HepG2 (cell line): Measurements from ENCODE around the gene TFPI. TPM values are rescaled to one million over a fixed set of nuclear protein-coding genes. Genes with fewer than 3 reads are reported as not detected.

Experiments used
- BORCS8-MEF2B ChIP-seq: sonication (generic); formaldehyde crosslinking; IDR thresholded peaks from 2 replicates; pipeline ENCODE4 v1.8.0; 2022; ENCODE audit warnings: mild to moderate bottlenecking, missing genetic modification reagents
- BRCA1 ChIP-seq: sonication (generic); formaldehyde crosslinking; IDR thresholded peaks from 2 replicates; pipeline ENCODE4 v1.4.0; 2020; ENCODE audit warnings: missing genetic modification reagents
- CBX1 ChIP-seq: IDR thresholded peaks from one replicate; pipeline ENCODE4 v1.6.1; 2016; ENCODE audit warnings: antibody characterized with exemption, low read depth
- EHMT2 ChIP-seq: fragments of 200-600 bp; sonication (generic); IDR thresholded peaks from 2 replicates; pipeline ENCODE4 v1.7.0; 2017; ENCODE audit warnings: antibody characterized with exemption, low read depth, low read length, borderline replicate concordance
- FOSL2 ChIP-seq: sonication (generic); formaldehyde crosslinking; IDR thresholded peaks from 2 replicates; pipeline ENCODE4 v1.4.0; 2020; ENCODE audit warnings: missing genetic modification reagents
- GATAD1 ChIP-seq: IDR thresholded peaks from 2 replicates; pipeline ENCODE4 v1.6.1; 2016; ENCODE audit warnings: missing genetic modification reagents, missing compliant biosample characterization
- GLI4 ChIP-seq: sonication (generic); formaldehyde crosslinking; IDR thresholded peaks from 2 replicates; pipeline ENCODE4 v1.5.1; 2020; ENCODE audit warnings: missing genetic modification reagents, mild to moderate bottlenecking, moderate library complexity, borderline replicate concordance
- HOXA3 ChIP-seq: sonication (generic); formaldehyde crosslinking; IDR thresholded peaks from 2 replicates; pipeline ENCODE4 v1.5.0; 2020; ENCODE audit warnings: missing genetic modification reagents
- JUND ChIP-seq: sonication (generic); formaldehyde crosslinking; IDR thresholded peaks from 2 replicates; pipeline ENCODE4 v1.8.0; 2022; ENCODE audit warnings: mild to moderate bottlenecking, missing genetic modification reagents
- KDM5A ChIP-seq: fragments of 200-600 bp; sonication (generic); IDR thresholded peaks from 2 replicates; pipeline ENCODE4 v1.7.0; 2018; ENCODE audit warnings: antibody characterized with exemption, mild to moderate bottlenecking, low read length, borderline replicate concordance
- MAX ChIP-seq: IDR thresholded peaks from 2 replicates; pipeline ENCODE4 v1.6.1; 2012; ENCODE audit warnings: inconsistent platforms
- PAWR ChIP-seq: sonication (generic); formaldehyde crosslinking; IDR thresholded peaks from 2 replicates; pipeline ENCODE4 v1.4.0; 2020; ENCODE audit warnings: missing genetic modification reagents, mild to moderate bottlenecking, borderline replicate concordance
- PHF21A ChIP-seq: sonication (generic); formaldehyde crosslinking; IDR thresholded peaks from 2 replicates; pipeline ENCODE4 v1.5.0; 2020; ENCODE audit warnings: mild to moderate bottlenecking, missing genetic modification reagents
- SALL1 ChIP-seq: sonication (generic); formaldehyde crosslinking; IDR thresholded peaks from 2 replicates; pipeline ENCODE4 v1.8.0; 2022; ENCODE audit warnings: mild to moderate bottlenecking, missing genetic modification reagents
- STAT6 ChIP-seq: sonication (generic); formaldehyde crosslinking; IDR thresholded peaks from 2 replicates; pipeline ENCODE4 v1.4.0; 2020; ENCODE audit warnings: missing genetic modification reagents, mild to moderate bottlenecking, borderline replicate concordance
- TSC22D2 ChIP-seq: sonication (generic); formaldehyde crosslinking; IDR thresholded peaks from 2 replicates; pipeline ENCODE4 v1.5.1; 2020; ENCODE audit warnings: missing genetic modification reagents, mild to moderate bottlenecking, borderline replicate concordance
- ZFX ChIP-seq: sonication (generic); formaldehyde crosslinking; IDR thresholded peaks from 2 replicates; pipeline ENCODE4 v1.4.0; 2020; ENCODE audit warnings: mild to moderate bottlenecking, low read depth, missing genetic modification reagents, moderate library complexity
- ZNF264 ChIP-seq: sonication (generic); formaldehyde crosslinking; IDR thresholded peaks from 2 replicates; pipeline ENCODE4 v1.4.0; 2020; ENCODE audit warnings: missing genetic modification reagents
- ZNF674 ChIP-seq: sonication (generic); formaldehyde crosslinking; IDR thresholded peaks from 2 replicates; pipeline ENCODE4 v1.5.0; 2020; ENCODE audit warnings: low read depth, mild to moderate bottlenecking, missing genetic modification reagents
- ZNF770 ChIP-seq: sonication (generic); formaldehyde crosslinking; IDR thresholded peaks from 2 replicates; pipeline ENCODE4 v1.5.0; 2020; ENCODE audit warnings: mild to moderate bottlenecking, missing genetic modification reagents
- ZNF784 ChIP-seq: sonication (generic); formaldehyde crosslinking; IDR thresholded peaks from 2 replicates; pipeline ENCODE4 v1.5.1; 2020; ENCODE audit warnings: missing genetic modification reagents, mild to moderate bottlenecking, borderline replicate concordance
- polyA plus RNA-seq, 8 experiments: library from polyadenylated mRNA; depleted of rRNA in 3 of 8; stranded (reverse) in 7 of 8; unstranded in 1 of 8; fragments of >200 nt; fragmentation: Illumina TruSeq in 4 of 8; extraction: Trizol in 4 of 8; gene quantifications; 2 replicates each; pipeline versions ENCODE4 v1.2.1 to v1.2.3, GENCODE V29; 2011 to 2016; ENCODE audit warnings: low read depth in 4 of 8, missing spikeins in 1 of 8, mixed read lengths in 1 of 8; ENCODE audit not compliant: insufficient read depth in 1 of 8
- total RNA-seq, 5 experiments: library from RNA; depleted of rRNA; stranded (reverse); fragments of >200 nt; fragmentation: Illumina TruSeq; extraction: Trizol; gene quantifications; 2 replicates each; pipeline ENCODE4 v1.2.3, GENCODE V29; 2016; ENCODE audit warnings: low read depth in 1 of 5

Gene TFPI
- total and polyA plus RNA-seq, 2 of the 13 experiments (the other 11 are each of a cell fraction or from before 2014, with no cell fraction given), result 301 to 436 TPM

GRCh38 chr2:187461294-187462261 is 92.7 kb downstream of the TFPI start (continued):
- TF ChIP-seq STAT6 (CRISPR knock-in tag) (no peak), TSC22D2 (CRISPR knock-in tag) (0 out of 2 replicates have a peak, but pooled peaks have one; percentile 22), PAWR (CRISPR knock-in tag) (0 out of 2 replicates have a peak, but pooled peaks have one; percentile 64), HOXA3 (CRISPR knock-in tag) (peak; percentile 84), ZNF264 (0 out of 2 replicates have a peak, but pooled peaks have one; percentile 14), EHMT2 (peak; percentile 99), SALL1 (peak; percentile 94), ZNF784 (CRISPR knock-in tag) (peak; percentile 91; the same call in 1 of the 2 replicates), CBX1 (peak; percentile 99), MAX (peak; percentile 97), ZNF770 (CRISPR knock-in tag) (peak; percentile 47; the same call in 1 of the 2 replicates), ZFX (CRISPR knock-in tag) (peak; percentile 83), FOSL2 (CRISPR knock-in tag) (peak; percentile 56; the same call in 1 of the 2 replicates), JUND (peak; percentile 39; the same call in 1 of the 2 replicates), PHF21A (CRISPR knock-in tag) (peak; percentile 69), KDM5A (peak; percentile 75), ZNF674 (CRISPR knock-in tag) (no peak), BRCA1 (no peak), GLI4 (CRISPR knock-in tag) (peak; percentile 80; the same call in 1 of the 2 replicates), BORCS8-MEF2B (peak; percentile 89; the same call in 1 of the 2 replicates), GATAD1 (CRISPR knock-in tag) (peak; percentile 98)
